ENCODE data around the gene TNIP2.

TNIP2 gene

GRCh38 chr4:2755821-2756690, at the start of gene TNIP2:
Gene TNIP2 (minus strand): TSS chr4:2756336. CDS start chr4:2756289, 47 bp downstream.
- peak; percentile 80 to 86 for DNase-seq

- DNase-seq = no peak
Measured at GRCh38 chr4:2804973-2805501, 48.9 kb upstream of the TNIP2 start.

- no peak for DNase-seq
Measured at GRCh38 chr4:2804449-2804972, 48.4 kb upstream of the TNIP2 start.

- DNase-seq = peak in 1 of 2 donors; percentile 75
Measured at GRCh38 chr4:2803624-2804448, 47.7 kb upstream of the TNIP2 start.

GRCh38 chr4:2802618-2803531, 46.7 kb upstream of the TNIP2 start:
- no peak for DNase-seq

GRCh38 chr4:2800691-2801596, 44.8 kb upstream of the TNIP2 start:
- peak; percentile 34 to 80 for DNase-seq

- peak in 1 of 2 donors; percentile 12 for DNase-seq
Measured at GRCh38 chr4:2799971-2800690, 44.0 kb upstream of the TNIP2 start.

GRCh38 chr4:2799224-2799911, 43.2 kb upstream of the TNIP2 start:
- DNase-seq = peak in 1 of 2 donors; percentile 27

- DNase-seq = peak; percentile 58 to 73
Measured at GRCh38 chr4:2798399-2799223, 42.5 kb upstream of the TNIP2 start.

- DNase-seq = peak; percentile 45 to 68
Measured at GRCh38 chr4:2797545-2798305, 41.6 kb upstream of the TNIP2 start.

- no peak for DNase-seq
Measured at GRCh38 chr4:2796849-2797544, 40.9 kb upstream of the TNIP2 start.

GRCh38 chr4:2795893-2796848, 40.0 kb upstream of the TNIP2 start:
- peak in 1 of 2 donors; percentile 10 for DNase-seq

GRCh38 chr4:2795300-2795892, 39.3 kb upstream of the TNIP2 start:
- no peak for DNase-seq

- peak in 1 of 2 donors; percentile 66 for DNase-seq
Measured at GRCh38 chr4:2794486-2795299, 38.6 kb upstream of the TNIP2 start.

Measured in CD4-positive, alpha-beta T cell treated with Interleukin-4 for 1 hour (primary cell).